ENCODE results near the gene MICALL2. TPM values are rescaled to one million over a fixed set of nuclear protein-coding genes. Genes with fewer than 3 reads are reported as not detected.

MICALL2 gene
- total and polyA plus RNA-seq, 5 donors: 9.7 to 18.7 (median 13.0) TPM

DNA sequence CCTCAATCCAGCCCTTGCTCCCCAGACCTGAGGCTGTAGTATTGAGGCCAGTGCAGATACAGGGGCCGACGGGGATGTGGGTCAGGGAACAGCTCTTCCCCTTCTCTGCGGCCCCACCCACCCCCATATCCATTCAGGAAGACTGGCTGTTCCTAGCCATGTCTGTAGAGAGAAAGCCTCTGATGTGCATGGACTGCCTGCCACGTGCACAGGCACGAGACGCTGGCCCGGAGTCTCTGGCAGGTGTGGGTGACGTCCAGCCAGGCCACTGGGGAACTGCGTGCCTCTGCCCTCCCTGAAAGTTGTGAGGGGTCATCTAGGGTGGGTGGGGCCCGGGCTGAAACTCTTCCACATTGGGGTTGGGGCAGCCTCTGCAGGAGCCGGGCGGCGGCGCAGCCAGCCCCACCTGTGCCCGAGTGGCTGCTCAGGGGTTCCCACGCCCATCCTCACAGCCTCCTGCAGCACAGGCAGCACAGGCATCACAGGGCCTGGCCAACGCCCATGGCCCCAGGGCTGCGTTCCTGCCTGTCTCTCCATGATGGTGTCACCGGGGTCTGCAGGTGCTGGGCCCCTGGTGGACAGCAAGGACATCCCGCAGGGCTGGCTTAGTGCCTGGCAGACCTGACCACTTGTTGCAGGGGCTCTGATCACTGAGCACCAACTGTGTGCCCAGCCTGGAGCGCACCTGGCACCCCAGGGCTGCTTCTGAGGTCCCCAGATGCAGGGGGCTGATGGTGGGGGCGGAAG is 27.5 kb downstream of the MICALL2 start:
- intact Hi-C loops (cut with DNase I): loop anchor here in 3 of 4 donors (5.0 to 10.0 kb wide), 3 partner anchors 45 to 240 kb away; no protein-coding TSS in a partner anchor
- Histone ChIP-seq H3K4me3 (ENCODE audit: low read length) (no peak overlapping the region), H3K9me3 (ENCODE audit: control insufficient read depth, low read length) (no peaks in the 10 kb centered on the region), H3K27me3 (ENCODE audit: control insufficient read depth, insufficient read depth) (no peaks in the 10 kb centered on the region), H3K4me1 (ENCODE audit: control insufficient read depth, insufficient read depth, low read length) (no peaks in the 10 kb centered on the region), H3K27ac (ENCODE audit: low read length) (no peak overlapping the region)
- ATAC-seq (peak in 1 of 2 donors; percentile 8), DNase-seq (peak in 1 of 3 donors; percentile 56)
- 45% methylated on average over 22 of the region's 22 CpGs for whole genome bisulfite sequencing

DNA sequence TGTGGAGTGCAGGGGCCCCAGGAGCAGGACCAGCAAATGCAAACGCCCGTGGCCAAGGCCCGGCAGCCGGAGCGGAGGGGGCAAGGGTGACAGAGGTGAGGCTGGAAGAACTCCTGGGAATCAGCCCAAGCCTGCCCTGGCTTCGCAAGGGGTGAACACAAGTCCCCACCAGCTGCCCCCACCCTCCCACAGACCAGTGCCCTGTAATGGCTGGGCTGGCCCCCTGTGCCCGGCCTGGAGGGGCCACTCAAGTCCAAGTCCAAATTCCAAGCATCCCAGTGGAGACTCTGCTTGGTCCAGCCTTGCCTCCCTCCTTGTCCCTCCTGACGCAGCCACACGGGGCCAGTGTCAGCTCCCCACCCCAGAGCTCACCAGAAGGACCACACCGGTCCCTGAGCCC is 28.0 kb downstream of the MICALL2 start:
- WGBS: 46% methylated on average over 10 of the region's 10 CpGs
- H3K27me3 ChIP-seq (ENCODE audit: control insufficient read depth, insufficient read depth): no peaks in the 10 kb centered on the region
- intact Hi-C loops (cut with DNase I): loop anchor here in 3 of 4 donors (5.0 to 10.0 kb wide), 3 partner anchors 46 to 239 kb away; no protein-coding TSS in a partner anchor
- ATAC-seq (no peak), DNase-seq (no peak)
- no peak overlapping the region for H3K4me3 ChIP-seq (ENCODE audit: low read length)
- no peak overlapping the region for H3K27ac ChIP-seq (ENCODE audit: low read length)
- no peaks in the 10 kb centered on the region for H3K4me1 ChIP-seq (ENCODE audit: control insufficient read depth, insufficient read depth, low read length)
- no peaks in the 10 kb centered on the region for H3K9me3 ChIP-seq (ENCODE audit: control insufficient read depth, low read length)

DNA sequence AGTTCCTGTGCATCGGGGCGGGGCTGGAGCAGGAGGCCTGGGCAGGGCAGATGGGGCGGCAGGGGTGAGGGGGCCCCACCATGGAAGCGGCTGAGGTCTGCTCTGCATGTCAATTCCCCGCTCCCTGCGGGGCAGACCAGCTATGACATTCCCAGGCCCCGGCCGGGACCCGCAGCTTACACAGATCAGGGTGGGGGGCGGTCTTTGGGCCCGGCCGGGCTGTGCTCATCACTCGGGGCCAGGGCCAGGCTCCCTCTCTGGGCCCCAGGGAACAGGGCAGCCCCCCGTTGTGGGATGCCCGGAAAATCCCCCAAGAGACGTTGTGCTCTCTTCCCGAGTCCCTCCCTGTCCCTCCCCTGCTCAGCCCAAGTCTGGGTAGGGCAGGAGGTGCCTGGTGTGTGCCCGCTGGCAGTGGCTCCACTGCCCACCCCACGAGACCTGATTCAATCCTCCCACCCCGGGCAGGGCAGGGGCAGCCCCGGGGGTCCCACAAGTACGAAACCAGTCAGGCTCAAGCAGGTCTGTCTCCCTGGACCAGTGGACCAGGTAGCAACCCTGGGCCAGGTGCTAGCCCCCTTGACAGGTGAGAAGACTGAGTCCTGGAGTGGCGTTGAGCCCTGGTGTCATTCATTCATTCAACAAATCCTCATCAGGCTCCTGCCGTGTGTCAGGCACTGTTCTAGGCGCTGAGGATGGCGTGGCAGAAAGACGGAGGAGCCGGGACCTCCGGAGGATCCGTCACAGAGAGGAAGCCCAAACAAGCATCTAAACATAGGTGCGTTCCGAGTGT is 29.0 kb downstream of the MICALL2 start:
- no peak overlapping the region for H3K4me3 ChIP-seq (ENCODE audit: low read length)
- no peaks in the 10 kb centered on the region for H3K27me3 ChIP-seq (ENCODE audit: control insufficient read depth, insufficient read depth)
- intact Hi-C loops (cut with DNase I): loop anchor here in 3 of 4 donors (5.0 to 10.0 kb wide), 3 partner anchors 47 to 238 kb away; no protein-coding TSS in a partner anchor
- H3K4me1 ChIP-seq (ENCODE audit: control insufficient read depth, insufficient read depth, low read length): no peaks in the 10 kb centered on the region
- peak in 1 of 3 donors; percentile 47 for DNase-seq
- 64% methylated on average over 32 of the region's 32 CpGs for WGBS
- no peak overlapping the region for H3K27ac ChIP-seq (ENCODE audit: low read length)
- H3K9me3 ChIP-seq (ENCODE audit: control insufficient read depth, low read length): no peaks in the 10 kb centered on the region
- no peak for ATAC-seq

DNA sequence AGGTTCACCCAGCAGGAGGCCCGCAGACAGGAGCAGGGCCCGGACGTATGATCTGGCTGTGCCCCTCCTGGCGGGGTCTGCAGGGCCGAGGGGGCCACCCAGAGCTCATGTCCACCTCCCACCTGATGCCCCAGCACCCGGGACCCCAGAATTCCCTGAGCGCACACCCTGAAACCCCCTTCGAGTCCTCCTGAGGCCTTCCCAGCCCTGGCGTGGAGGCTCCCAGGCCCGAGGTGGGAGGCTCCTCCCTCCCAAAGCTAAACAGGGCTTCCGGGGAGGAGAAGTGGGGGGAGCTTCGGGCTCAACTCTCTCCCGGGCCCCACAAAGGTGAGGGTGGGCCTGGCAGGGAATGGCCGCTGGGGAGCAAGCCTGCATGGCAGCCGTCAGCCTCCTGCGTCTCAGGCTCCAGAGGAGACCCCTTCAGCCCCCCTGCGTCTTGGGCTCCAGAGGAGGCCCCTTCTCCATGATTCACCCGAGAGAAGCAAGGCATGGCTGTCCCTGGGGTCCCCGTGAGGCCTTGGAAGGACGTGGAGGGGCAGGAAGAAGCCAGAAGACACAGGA is 30.2 kb downstream of the MICALL2 start:
- intact Hi-C loops (cut with DNase I): no loop called here
- no peaks in the 10 kb centered on the region for H3K27me3 ChIP-seq (ENCODE audit: control insufficient read depth, insufficient read depth)
- peak in 1 of 3 donors; percentile 47 for DNase-seq
- no peak for ATAC-seq
- no peak overlapping the region for H3K27ac ChIP-seq (ENCODE audit: low read length)
- H3K4me1 ChIP-seq (ENCODE audit: control insufficient read depth, insufficient read depth, low read length): no peaks in the 10 kb centered on the region
- WGBS: 51% methylated on average over 20 of the region's 20 CpGs
- H3K4me3 ChIP-seq (ENCODE audit: low read length): no peak overlapping the region
- no peaks in the 10 kb centered on the region for H3K9me3 ChIP-seq (ENCODE audit: control insufficient read depth, low read length)

DNA sequence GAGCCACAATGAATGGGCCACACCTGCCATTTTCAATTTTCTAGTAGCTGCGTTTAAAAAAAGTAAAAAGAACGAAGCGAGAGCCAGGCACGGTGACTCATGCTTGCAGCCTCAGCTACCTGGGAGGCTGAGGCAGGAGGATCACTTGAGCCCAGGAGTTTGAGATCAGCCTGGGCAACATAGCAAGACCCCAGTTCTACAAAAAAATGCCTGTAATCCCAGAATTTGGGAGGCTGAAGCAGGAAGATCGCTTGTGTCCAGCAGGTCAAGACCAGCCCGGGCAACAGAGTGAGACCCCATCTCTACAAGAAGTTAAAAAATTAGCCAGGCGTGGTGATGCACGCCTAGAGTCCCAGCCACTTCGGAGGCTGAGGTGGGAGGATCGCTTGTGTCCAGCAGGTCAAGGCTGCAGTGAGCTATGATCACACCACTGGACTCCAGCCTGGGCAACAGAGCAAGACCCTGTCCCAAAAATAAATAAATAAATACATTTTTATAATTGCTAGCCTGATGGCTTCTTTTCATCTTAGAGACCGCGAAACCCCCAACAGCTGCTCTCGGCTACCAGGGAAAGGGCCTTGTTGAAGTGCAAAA is 32.1 kb downstream of the MICALL2 start:
- no peak overlapping the region for H3K27ac ChIP-seq (ENCODE audit: low read length)
- intact Hi-C loops (cut with DNase I): no loop called here
- no peak overlapping the region for H3K4me3 ChIP-seq (ENCODE audit: low read length)
- no peaks in the 10 kb centered on the region for H3K27me3 ChIP-seq (ENCODE audit: control insufficient read depth, insufficient read depth)
- DNase-seq (no peak), ATAC-seq (no peak)
- H3K9me3 ChIP-seq (ENCODE audit: control insufficient read depth, low read length): no peaks in the 10 kb centered on the region
- H3K4me1 ChIP-seq (ENCODE audit: control insufficient read depth, insufficient read depth, low read length): no peaks in the 10 kb centered on the region
- WGBS: 88% methylated on average over 13 of the region's 13 CpGs

DNA sequence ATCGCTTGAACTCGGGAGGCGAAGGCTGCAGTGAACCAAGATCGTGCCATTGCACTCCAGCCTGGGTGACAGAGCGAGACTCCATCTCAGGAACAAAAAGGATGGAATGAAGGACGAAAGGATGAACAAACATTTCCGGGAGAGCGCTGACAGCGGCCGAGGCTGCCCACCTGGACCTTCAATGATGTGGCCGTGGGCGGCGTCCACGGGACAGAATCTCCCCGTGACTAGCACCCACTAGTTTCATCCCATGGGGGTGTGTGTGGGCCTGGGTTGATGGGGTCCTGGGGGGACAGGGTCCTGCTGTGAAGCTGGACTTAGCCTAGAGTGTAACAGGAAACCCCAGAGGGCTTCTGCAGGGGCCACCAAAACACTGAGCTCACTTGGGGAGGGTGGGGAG is 32.8 kb downstream of the MICALL2 start:
- Histone ChIP-seq H3K27ac (ENCODE audit: low read length) (no peak overlapping the region), H3K9me3 (ENCODE audit: control insufficient read depth, low read length) (no peaks in the 10 kb centered on the region), H3K4me1 (ENCODE audit: control insufficient read depth, insufficient read depth, low read length) (no peaks in the 10 kb centered on the region), H3K4me3 (ENCODE audit: low read length) (no peak overlapping the region), H3K27me3 (ENCODE audit: control insufficient read depth, insufficient read depth) (no peaks in the 10 kb centered on the region)
- ATAC-seq (no peak), DNase-seq (no peak)
- 85% methylated on average over 15 of the region's 15 CpGs for WGBS
- intact Hi-C loops (cut with DNase I): no loop called here

DNA sequence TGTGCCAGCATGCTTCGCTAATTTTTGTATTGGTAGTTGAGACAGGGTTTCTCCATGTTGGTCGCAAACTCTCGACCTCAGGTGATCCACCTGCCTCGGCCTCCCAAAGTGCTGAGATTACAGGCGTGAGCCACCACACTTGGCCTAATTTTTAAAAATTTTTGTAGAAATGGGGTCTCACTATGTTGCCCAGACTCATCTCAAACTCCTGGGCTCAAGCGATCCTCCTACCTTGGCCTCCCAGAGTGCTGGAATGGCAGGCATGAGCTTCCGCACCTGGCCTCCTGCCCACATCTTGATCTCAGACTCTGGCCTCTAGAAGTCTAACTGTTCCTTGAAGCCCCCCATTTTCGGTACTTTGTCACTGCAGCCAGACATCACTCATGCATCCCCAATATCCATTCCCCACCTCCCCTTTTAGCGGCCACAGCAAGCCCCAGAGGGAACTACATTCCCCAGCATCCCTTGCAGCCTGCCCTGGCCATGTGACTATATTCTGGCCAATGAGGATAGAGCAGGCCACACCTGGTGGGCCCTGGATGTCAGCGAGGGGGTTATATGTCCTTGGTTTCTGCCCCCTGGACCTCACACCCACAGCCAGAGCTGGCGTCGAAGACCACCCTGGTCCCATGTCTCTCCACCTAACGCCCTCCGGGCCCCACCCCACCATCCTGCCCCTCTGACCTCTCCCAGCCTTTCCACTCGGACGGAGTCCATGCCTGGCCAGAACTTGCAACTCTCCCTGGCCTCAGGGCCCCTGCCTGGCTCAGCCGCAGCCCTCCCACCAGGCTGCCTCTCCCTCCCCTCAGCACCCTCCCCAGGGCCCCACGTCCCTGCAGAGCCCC is 33.8 kb downstream of the MICALL2 start:
- intact Hi-C loops (cut with DNase I): no loop called here
- ATAC-seq (no peak), DNase-seq (no peak)
- no peaks in the 10 kb centered on the region for H3K9me3 ChIP-seq (ENCODE audit: control insufficient read depth, low read length)
- no peak overlapping the region for H3K4me3 ChIP-seq (ENCODE audit: low read length)
- H3K27ac ChIP-seq (ENCODE audit: low read length): no peak overlapping the region
- H3K4me1 ChIP-seq (ENCODE audit: control insufficient read depth, insufficient read depth, low read length): no peaks in the 10 kb centered on the region
- H3K27me3 ChIP-seq (ENCODE audit: control insufficient read depth, insufficient read depth): no peaks in the 10 kb centered on the region
- 64% methylated on average over 18 of the region's 18 CpGs for WGBS

DNA sequence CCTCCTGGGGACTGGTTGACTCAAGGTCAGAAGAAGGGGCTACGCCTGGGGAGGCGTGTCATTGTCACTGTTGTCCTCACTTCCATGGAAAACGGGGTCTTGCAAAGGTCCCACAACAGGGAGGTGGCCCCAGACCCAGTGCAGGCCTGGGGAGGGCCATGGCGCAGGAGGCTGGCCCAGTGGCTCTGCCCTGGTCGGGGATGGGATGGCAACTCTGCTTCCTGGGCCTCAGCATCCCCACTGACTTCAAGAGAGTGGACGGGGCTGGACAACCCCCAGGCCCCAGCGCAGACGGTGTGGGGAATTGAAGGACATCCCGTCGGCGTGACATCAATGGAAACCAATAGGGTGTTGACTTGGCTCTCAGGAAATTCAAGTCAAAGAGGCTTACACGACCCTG is 35.2 kb downstream of the MICALL2 start:
- no peak for ATAC-seq
- Histone ChIP-seq H3K27me3 (ENCODE audit: control insufficient read depth, insufficient read depth) (no peaks in the 10 kb centered on the region), H3K9me3 (ENCODE audit: control insufficient read depth, low read length) (no peaks in the 10 kb centered on the region), H3K4me3 (ENCODE audit: low read length) (no peak overlapping the region), H3K4me1 (ENCODE audit: control insufficient read depth, insufficient read depth, low read length) (no peaks in the 10 kb centered on the region), H3K27ac (ENCODE audit: low read length) (no peak overlapping the region)
- 75% methylated on average over 12 of the region's 12 CpGs for WGBS
- no peak for DNase-seq
- intact Hi-C loops (cut with DNase I): no loop called here

DNA sequence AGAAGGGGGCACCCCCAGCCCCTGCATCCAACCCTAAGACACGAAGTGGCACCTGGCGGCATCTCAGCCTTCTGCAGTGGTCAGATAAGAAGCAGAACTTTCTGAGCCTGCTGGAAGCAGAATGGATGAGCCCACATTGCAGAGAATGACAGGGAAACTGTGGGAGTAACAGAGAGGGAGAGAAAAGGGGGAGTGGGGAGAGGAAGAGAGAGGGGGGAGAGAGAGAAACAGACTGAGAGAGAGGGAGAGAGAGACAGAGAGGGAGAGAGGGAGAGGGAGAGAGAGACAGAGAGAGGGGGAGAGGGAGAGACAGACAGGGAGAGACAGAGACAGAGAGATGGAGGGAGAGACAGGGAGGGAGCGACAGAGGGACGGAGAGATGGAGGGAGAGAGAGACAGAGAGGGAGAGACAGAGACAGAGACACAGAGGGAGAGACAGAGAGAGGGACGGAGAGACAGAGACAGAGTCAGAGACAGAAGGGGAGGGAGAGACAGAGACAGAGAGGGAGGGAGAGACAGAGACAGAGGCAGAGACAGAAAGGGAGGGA is 35.9 kb downstream of the MICALL2 start:
- intact Hi-C loops (cut with DNase I): no loop called here
- Histone ChIP-seq H3K4me3 (ENCODE audit: low read length) (no peak overlapping the region), H3K27me3 (ENCODE audit: control insufficient read depth, insufficient read depth) (no peaks in the 10 kb centered on the region), H3K4me1 (ENCODE audit: control insufficient read depth, insufficient read depth, low read length) (no peaks in the 10 kb centered on the region), H3K27ac (ENCODE audit: low read length) (no peak overlapping the region), H3K9me3 (ENCODE audit: control insufficient read depth, low read length) (no peaks in the 10 kb centered on the region)
- 61% methylated on average over 5 of the region's 5 CpGs for WGBS
- no peak for DNase-seq
- ATAC-seq: no peak
